OCI-LY1 (cell line): ENCODE data around the gene WAS.

Experiments
- H2AFZ ChIP-seq: fragments of 200-600 bp; sonication (generic), shearing (Covaris generic); 2 replicates; pipeline ENCODE4 v1.6.0; 2014; ENCODE audit warnings: antibody characterized with exemption, mild to moderate bottlenecking, low read length
- H3F3A ChIP-seq: fragments of 200-600 bp; sonication (generic), shearing (Covaris generic); 2 replicates; pipeline ENCODE4 v1.6.0; 2014; ENCODE audit warnings: mild to moderate bottlenecking, antibody characterized with exemption, low read length, moderate library complexity; ENCODE audit not compliant: insufficient read depth
- H3K27ac ChIP-seq: fragments of 200-600 bp; sonication (generic); 2 replicates; pipeline ENCODE4 v1.5.1; 2014; ENCODE audit warnings: low read length, mixed run types, mild to moderate bottlenecking, low read depth; ENCODE audit not compliant: poor library complexity, severe bottlenecking
- H3K27me3 ChIP-seq: fragments of 200-600 bp; sonication (generic); 2 replicates; pipeline ENCODE4 v1.6.0; 2014; ENCODE audit warnings: antibody characterized with exemption, mild to moderate bottlenecking, low read length, moderate library complexity; ENCODE audit not compliant: insufficient read depth
- H3K36me3 ChIP-seq: fragments of 200-600 bp; sonication (generic); 2 replicates; pipeline ENCODE4 v1.6.1; 2014; ENCODE audit warnings: mild to moderate bottlenecking, antibody characterized with exemption, low read length, moderate library complexity, mixed read lengths; ENCODE audit not compliant: insufficient read depth
- H3K4me1 ChIP-seq: fragments of 200-600 bp; sonication (generic); 2 replicates; pipeline ENCODE4 v1.5.1; 2014; ENCODE audit warnings: mild to moderate bottlenecking, low read length, moderate library complexity; ENCODE audit not compliant: insufficient read depth, severe bottlenecking
- H3K4me2 ChIP-seq: fragments of 200-600 bp; sonication (generic), shearing (Covaris generic); 2 replicates; pipeline ENCODE4 v1.6.1; 2014; ENCODE audit warnings: low read length
- H3K4me3 ChIP-seq: fragments of 200-600 bp; sonication (generic); 2 replicates; pipeline ENCODE4 v1.5.1; 2014; ENCODE audit warnings: low read length, low read depth, mild to moderate bottlenecking, mixed read lengths; ENCODE audit not compliant: poor library complexity, severe bottlenecking
- H3K79me2 ChIP-seq: fragments of 200-600 bp; shearing (Covaris generic); 2 replicates; pipeline ENCODE4 v1.6.1; 2016; ENCODE audit warnings: mixed run types, low read length, mixed read lengths; ENCODE audit not compliant: insufficient read depth
- H3K9ac ChIP-seq: fragments of 200-600 bp; sonication (generic), shearing (Covaris generic); 2 replicates; pipeline ENCODE4 v1.6.1; 2014; ENCODE audit warnings: mild to moderate bottlenecking, low read length, mixed read lengths
- H3K9me2 ChIP-seq: fragments of 200-600 bp; sonication (generic), shearing (Covaris generic); 2 replicates; pipeline ENCODE4 v1.6.1; 2014; ENCODE audit warnings: low read depth, mild to moderate bottlenecking, low read length, mixed read lengths
- H3K9me3 ChIP-seq: fragments of 200-600 bp; shearing (Covaris generic); 2 replicates; pipeline ENCODE4 v1.6.1; 2014; ENCODE audit warnings: low read length, mixed read lengths
- H4K20me1 ChIP-seq: fragments of 200-600 bp; sonication (generic), shearing (Covaris generic); 2 replicates; pipeline ENCODE4 v1.6.0; 2016; ENCODE audit warnings: mild to moderate bottlenecking, low read length; ENCODE audit not compliant: insufficient read depth
- CTCF ChIP-seq: fragments of 200-600 bp; sonication (generic), shearing (Covaris generic); IDR thresholded peaks from 2 replicates; pipeline ENCODE4 v1.5.1; 2017; ENCODE audit warnings: mild to moderate bottlenecking, antibody characterized with exemption, low read length, moderate library complexity, mixed read lengths
- EZH2 ChIP-seq: fragments of 200-600 bp; sonication (generic), shearing (Covaris generic); IDR thresholded peaks from 2 replicates; pipeline ENCODE4 v1.8.0; 2017; ENCODE audit warnings: borderline replicate concordance, mixed run types, mild to moderate bottlenecking, antibody characterized with exemption, low read length, moderate library complexity, mixed read lengths

The WAS gene

GRCh38 chrX:48711929-48712505 is 28.4 kb downstream of the WAS start:
- Histone ChIP-seq H3K27me3 (no peaks in the 10 kb centered on the region), H3K9me3 (no peaks in the 10 kb centered on the region), H3K27ac (no peak overlapping the region), H3K4me2 (no peak overlapping the region), H3K36me3 (peaks cover 8% of the 10 kb centered on the region; the same call in 1 of the 2 replicates), H3K4me3 (no peak overlapping the region), H3K4me1 (no peaks in the 10 kb centered on the region), H3F3A (no peaks in the 10 kb centered on the region), H3K79me2 (no peaks in the 10 kb centered on the region), H4K20me1 (no peaks in the 10 kb centered on the region), H3K9me2 (no peaks in the 10 kb centered on the region), H3K9ac (no peak overlapping the region), H2AFZ (no peak overlapping the region)
- TF ChIP-seq EZH2 (no peak), CTCF (no peak)

GRCh38 chrX:48713847-48714246 is 30.2 kb downstream of the WAS start:
- Histone ChIP-seq H3F3A (no peaks in the 10 kb centered on the region), H3K27me3 (no peaks in the 10 kb centered on the region), H3K27ac (no peak overlapping the region), H3K79me2 (no peaks in the 10 kb centered on the region), H3K4me2 (no peak overlapping the region), H3K36me3 (no peaks in the 10 kb centered on the region), H3K9ac (no peak overlapping the region), H3K9me3 (no peaks in the 10 kb centered on the region), H2AFZ (no peak overlapping the region), H3K4me3 (no peak overlapping the region), H3K4me1 (no peaks in the 10 kb centered on the region), H3K9me2 (no peaks in the 10 kb centered on the region), H4K20me1 (no peaks in the 10 kb centered on the region)
- TF ChIP-seq EZH2 (no peak), CTCF (no peak)

GRCh38 chrX:48714573-48714972 is 31.0 kb downstream of the WAS start:
- no peak overlapping the region for H3K9ac ChIP-seq
- H3K79me2 ChIP-seq, result no peaks in the 10 kb centered on the region
- H3K27ac ChIP-seq, result no peak overlapping the region
- no peaks in the 10 kb centered on the region for H3F3A ChIP-seq
- no peaks in the 10 kb centered on the region for H3K9me2 ChIP-seq
- H3K4me2 ChIP-seq, result no peak overlapping the region
- TF ChIP-seq CTCF (no peak), EZH2 (no peak)
- no peak overlapping the region for H2AFZ ChIP-seq
- H3K27me3 ChIP-seq, result no peaks in the 10 kb centered on the region
- no peaks in the 10 kb centered on the region for H3K9me3 ChIP-seq
- no peaks in the 10 kb centered on the region for H4K20me1 ChIP-seq
- no peaks in the 10 kb centered on the region for H3K36me3 ChIP-seq
- H3K4me1 ChIP-seq, result no peaks in the 10 kb centered on the region
- no peak overlapping the region for H3K4me3 ChIP-seq
